ENCODE data around the gene CLDN24. TPM values are rescaled to one million over a fixed set of nuclear protein-coding genes. Genes with fewer than 3 reads are reported as not detected.

The CLDN24 gene
- total RNA-seq, 1 donor from 2014 or later = not detected

DNA sequence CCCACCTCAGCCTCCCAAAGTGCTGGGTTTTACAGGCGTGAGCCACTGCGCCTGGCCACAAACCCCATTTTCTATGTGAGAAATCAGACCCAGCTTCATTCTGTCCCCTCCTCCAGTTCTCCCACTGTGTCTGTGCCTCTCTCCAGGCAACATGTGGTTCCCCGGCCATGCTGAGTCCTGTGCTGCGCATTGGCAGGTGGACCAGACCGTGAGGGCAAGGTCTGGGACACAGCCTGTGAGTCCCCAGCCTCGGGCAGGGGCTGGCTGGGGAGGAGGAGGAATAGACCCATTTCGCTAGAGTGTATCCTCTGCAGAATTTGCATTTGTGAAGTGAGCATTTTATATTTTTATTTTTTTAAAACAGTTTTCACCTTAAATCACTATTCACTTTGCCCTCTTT lies 21.5 kb upstream of the CLDN24 start:
- Mint-ChIP-seq H3K36me3 (ENCODE audit: unreplicated experiment) (no peaks in the 10 kb centered on the region), H3K27me3 (ENCODE audit: unreplicated experiment) (peaks cover 5% of the 10 kb centered on the region), H3K9me3 (ENCODE audit: unreplicated experiment) (no peaks in the 10 kb centered on the region), H3K4me3 (ENCODE audit: unreplicated experiment) (no peak overlapping the region), H3K27ac (ENCODE audit: unreplicated experiment) (no peak overlapping the region), H3K4me1 (ENCODE audit: low read depth, unreplicated experiment) (peaks cover 6% of the 10 kb centered on the region)
- DNase-seq = no peak
- TF ChIP-seq, protein P1, sequence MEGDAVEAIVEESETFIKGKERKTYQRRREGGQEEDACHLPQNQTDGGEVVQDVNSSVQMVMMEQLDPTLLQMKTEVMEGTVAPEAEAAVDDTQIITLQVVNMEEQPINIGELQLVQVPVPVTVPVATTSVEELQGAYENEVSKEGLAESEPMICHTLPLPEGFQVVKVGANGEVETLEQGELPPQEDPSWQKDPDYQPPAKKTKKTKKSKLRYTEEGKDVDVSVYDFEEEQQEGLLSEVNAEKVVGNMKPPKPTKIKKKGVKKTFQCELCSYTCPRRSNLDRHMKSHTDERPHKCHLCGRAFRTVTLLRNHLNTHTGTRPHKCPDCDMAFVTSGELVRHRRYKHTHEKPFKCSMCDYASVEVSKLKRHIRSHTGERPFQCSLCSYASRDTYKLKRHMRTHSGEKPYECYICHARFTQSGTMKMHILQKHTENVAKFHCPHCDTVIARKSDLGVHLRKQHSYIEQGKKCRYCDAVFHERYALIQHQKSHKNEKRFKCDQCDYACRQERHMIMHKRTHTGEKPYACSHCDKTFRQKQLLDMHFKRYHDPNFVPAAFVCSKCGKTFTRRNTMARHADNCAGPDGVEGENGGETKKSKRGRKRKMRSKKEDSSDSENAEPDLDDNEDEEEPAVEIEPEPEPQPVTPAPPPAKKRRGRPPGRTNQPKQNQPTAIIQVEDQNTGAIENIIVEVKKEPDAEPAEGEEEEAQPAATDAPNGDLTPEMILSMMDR (IDR thresholded peaks at IDR 0.05; ENCODE audit: partially characterized antibody, unreplicated experiment) = no peak

DNA sequence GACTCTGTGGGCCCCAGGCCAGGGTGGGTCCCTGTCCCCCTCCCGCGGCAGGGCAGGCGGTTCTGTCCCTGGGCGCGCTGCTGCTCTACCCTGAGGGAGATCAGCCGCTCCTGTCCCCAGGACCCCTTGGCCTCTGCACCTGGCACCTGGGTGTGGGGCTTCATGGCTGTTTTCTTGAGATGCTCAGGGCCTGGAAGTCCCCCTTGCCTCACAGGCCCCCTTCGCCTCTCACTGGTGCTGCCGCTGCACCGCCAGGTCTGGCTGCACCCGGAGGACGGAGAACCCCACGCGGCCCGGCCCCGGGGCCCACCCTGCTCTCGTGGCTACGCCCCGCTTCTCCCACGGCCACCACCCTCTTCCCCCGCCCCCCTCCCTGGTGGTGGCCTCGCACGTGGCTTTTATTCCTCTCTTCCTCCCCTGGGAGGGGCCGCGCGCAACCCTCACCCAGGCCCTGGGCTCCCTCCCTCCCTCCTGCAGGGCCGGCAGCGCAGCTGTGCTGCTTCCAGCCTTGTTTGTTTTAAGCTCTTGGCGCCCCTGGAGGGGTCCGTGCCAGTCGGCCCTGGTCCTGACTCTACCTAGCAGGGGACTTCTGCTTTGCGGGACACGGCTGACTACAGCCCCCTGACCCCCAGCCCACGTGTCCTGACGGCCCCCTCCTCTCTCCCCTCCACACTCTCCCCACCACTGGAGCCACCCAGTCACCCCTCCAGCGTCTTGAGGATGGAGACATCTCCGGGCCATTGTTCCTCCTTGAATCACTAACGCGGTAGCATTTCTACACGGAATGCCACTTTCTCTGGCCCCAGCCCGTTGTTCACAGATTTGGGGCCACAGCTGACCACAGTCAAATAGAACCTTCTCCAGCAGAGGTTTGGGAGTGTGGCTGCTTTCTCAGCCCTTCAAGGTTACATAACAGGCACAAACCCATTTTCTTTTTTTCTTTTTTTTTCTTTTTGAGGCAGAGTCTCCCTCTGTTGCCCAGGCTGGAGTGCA lies 20.6 kb upstream of the CLDN24 start:
- Mint-ChIP-seq H3K4me1 (ENCODE audit: low read depth, unreplicated experiment) (peaks cover 6% of the 10 kb centered on the region), H3K27me3 (ENCODE audit: unreplicated experiment) (peaks cover 5% of the 10 kb centered on the region), H3K36me3 (ENCODE audit: unreplicated experiment) (no peaks in the 10 kb centered on the region), H3K4me3 (ENCODE audit: unreplicated experiment) (no peak overlapping the region), H3K27ac (ENCODE audit: unreplicated experiment) (no peak overlapping the region), H3K9me3 (ENCODE audit: unreplicated experiment) (no peaks in the 10 kb centered on the region)
- TF ChIP-seq, protein P1 (IDR thresholded peaks at IDR 0.05; ENCODE audit: partially characterized antibody, unreplicated experiment) = no peak
- DNase-seq = no peak

DNA sequence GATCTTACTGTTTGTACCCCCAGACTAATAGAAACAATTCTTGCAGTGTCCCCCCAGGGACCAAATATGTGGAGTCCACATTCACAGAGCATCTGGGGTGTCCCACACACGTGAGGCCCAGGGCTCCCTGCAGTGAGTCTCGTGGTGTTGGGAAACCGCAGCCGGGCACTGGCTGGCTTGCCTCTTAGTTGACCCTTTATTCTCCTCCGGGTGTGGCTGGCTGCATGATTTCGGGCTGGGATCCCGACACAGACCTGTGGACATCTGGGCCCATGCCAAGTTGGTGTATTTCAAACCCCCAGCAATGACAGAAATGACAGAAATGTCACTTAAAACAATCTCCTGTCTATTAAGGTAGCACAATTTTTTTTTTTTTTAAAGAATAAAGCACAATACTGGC lies 15.6 kb upstream of the CLDN24 start:
- Mint-ChIP-seq H3K4me3 (ENCODE audit: unreplicated experiment) (no peak overlapping the region), H3K9me3 (ENCODE audit: unreplicated experiment) (no peaks in the 10 kb centered on the region), H3K4me1 (ENCODE audit: low read depth, unreplicated experiment) (no peaks in the 10 kb centered on the region), H3K27ac (ENCODE audit: unreplicated experiment) (no peak overlapping the region), H3K36me3 (ENCODE audit: unreplicated experiment) (peaks cover 4% of the 10 kb centered on the region), H3K27me3 (ENCODE audit: unreplicated experiment) (peaks cover 6% of the 10 kb centered on the region)
- TF ChIP-seq, protein P1 (IDR thresholded peaks at IDR 0.05; ENCODE audit: partially characterized antibody, unreplicated experiment) = no peak
- no peak for DNase-seq

DNA sequence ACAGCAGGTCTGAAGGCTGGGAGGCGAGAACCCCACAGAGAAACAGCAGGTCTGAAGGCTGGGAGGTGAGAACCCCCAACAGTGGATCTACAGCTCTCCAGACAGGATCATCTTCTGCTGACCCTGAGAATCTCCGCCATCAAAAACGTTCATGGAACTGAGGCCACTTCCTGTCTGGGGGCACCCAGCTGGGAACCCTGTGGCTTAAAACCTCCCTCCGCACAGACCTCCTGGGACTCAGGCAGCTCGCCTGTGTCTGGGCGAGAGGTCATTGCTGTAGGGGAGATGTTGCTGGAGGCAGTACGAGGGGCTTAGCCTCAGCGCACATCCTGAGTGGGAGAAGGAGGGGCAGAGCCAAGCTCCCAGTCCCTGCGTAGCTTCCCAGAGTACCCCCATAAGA lies 15.1 kb upstream of the CLDN24 start:
- DNase-seq = no peak
- Mint-ChIP-seq H3K36me3 (ENCODE audit: unreplicated experiment) (peaks cover 4% of the 10 kb centered on the region), H3K4me3 (ENCODE audit: unreplicated experiment) (no peak overlapping the region), H3K27me3 (ENCODE audit: unreplicated experiment) (peaks cover 7% of the 10 kb centered on the region), H3K27ac (ENCODE audit: unreplicated experiment) (no peak overlapping the region), H3K4me1 (ENCODE audit: low read depth, unreplicated experiment) (no peaks in the 10 kb centered on the region), H3K9me3 (ENCODE audit: unreplicated experiment) (no peaks in the 10 kb centered on the region)
- TF ChIP-seq, protein P1 (IDR thresholded peaks at IDR 0.05; ENCODE audit: partially characterized antibody, unreplicated experiment) = no peak

DNA sequence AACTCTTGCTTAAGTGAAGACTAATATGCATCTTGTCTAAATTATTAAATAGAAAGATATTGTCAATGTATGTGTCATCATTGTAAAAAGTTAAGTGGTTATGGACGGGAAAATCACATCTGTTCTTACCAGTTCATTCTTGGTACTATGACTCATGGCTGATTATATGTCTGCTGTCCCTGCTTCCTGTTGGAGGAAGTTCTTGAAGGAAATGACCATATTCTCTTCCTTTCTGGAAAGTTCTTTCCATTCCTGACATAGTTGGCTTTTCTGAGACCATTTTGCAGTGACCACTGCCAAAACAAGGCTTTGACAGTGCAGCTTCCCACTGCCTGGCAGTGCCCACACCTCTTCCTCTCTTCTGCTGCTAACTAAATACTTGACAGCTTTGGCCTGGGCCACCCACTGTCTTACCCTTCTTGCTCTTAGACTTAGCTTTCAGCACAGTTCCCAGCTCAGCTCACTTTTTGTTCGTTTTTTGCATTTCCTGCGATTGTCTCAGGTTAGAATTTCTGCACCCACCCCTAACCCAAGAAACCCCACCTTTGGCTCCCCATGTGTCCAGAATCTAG lies 13.2 kb upstream of the CLDN24 start:
- no peaks in the 10 kb centered on the region for H3K9me3 Mint-ChIP-seq (ENCODE audit: unreplicated experiment)
- peaks cover 4% of the 10 kb centered on the region for H3K36me3 Mint-ChIP-seq (ENCODE audit: unreplicated experiment)
- no peak overlapping the region for H3K4me3 Mint-ChIP-seq (ENCODE audit: unreplicated experiment)
- no peak overlapping the region for H3K27ac Mint-ChIP-seq (ENCODE audit: unreplicated experiment)
- DNase-seq = no peak
- peaks cover 4% of the 10 kb centered on the region for H3K27me3 Mint-ChIP-seq (ENCODE audit: unreplicated experiment)
- TF ChIP-seq, protein P1 (IDR thresholded peaks at IDR 0.05; ENCODE audit: partially characterized antibody, unreplicated experiment) = no peak
- no peaks in the 10 kb centered on the region for H3K4me1 Mint-ChIP-seq (ENCODE audit: low read depth, unreplicated experiment)

Data from glutamatergic neuron (in vitro differentiated cells).